ENCODE data around the gene CDH11.
A peak's percentile ranks its signal among the peaks of the same experiment; 100 is the strongest.

Gene CDH11

DNA sequence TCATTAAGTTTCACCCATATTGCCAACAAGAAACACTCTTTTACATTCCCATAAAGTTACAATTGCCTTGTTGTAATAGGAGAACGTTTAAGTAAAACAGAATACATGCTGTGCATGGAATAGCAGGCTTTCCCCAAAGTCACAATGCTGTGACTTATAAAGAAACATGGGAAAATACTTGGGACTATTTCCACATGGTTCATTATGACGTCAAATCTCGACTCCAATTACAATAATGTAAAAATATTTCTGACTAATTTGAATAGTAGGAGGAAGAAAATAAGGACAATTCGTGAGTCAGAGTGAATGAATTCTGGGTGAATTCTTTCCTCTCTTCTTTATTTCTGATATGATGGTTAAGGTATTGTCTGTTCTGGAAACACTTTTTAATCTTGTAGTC, 52.8 kb downstream of the CDH11 start:
- no peak for DNase-seq

DNA sequence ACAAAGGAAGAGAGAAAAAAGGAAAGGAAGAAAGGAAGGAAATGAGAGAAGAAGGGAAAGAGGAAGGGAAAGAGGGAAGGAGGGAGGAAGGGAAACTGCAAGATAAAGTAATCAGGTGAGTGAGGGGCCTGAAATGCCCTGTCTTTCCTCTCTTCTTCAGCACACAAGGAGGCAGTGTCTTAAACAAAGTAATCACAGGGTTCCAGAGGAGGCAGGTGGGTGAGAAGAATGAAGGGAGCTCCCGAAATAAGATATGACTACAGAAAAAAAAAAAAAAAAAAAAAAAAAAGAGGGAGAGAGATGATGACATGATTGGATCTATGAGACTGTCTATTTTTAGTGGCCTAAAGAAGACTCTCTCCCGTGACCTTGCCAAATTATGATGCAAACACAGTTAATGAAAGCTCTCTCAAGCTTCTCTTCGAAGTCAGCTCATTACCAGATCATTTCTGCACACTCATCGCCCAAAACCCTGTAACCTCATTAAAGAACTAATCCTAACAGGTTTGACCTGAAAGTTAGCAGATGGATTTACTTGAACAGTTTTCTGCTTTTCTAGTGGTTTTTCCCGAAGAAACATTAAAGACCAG, 53.6 kb downstream of the CDH11 start:
- no peak for DNase-seq

DNA sequence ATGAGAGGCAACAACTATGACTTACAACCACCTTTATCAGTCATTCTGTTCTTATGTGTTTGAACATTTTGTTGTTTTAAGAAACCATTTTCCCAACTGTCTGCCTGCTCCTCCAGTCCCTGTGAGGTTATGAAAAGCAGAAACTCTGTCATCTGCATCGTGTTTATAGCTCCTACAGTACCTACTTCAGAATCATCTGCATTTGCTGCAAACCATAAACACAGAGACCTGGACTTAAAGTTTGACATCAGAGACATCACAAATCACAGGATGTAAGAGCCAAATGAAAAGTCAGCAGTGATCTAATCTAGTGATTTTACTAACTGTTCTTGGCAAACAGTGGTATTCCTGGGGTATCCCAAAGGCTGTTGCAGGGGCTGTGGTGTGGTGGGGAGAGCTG, 55.2 kb downstream of the CDH11 start:
- DNase-seq, result no peak

DNA sequence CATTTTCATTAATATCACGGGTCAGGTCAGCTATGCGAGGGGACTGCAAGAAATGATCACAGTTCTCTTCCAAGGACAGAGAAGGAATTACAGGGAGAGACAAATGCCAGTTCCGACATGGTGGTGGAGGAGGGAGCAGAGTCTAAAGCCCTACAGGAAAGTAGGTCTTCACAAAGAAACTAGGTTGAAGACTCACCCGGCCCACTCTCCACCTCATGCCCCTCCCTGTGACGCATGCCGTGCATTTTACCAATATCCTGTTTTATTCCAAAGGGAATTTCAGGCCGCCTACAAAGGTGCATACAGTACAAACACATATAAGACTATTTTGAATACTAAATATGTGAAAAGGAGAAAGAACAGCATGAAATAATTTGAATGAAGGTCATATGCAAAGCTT, 56.8 kb downstream of the CDH11 start:
- DNase-seq, result no peak

DNA sequence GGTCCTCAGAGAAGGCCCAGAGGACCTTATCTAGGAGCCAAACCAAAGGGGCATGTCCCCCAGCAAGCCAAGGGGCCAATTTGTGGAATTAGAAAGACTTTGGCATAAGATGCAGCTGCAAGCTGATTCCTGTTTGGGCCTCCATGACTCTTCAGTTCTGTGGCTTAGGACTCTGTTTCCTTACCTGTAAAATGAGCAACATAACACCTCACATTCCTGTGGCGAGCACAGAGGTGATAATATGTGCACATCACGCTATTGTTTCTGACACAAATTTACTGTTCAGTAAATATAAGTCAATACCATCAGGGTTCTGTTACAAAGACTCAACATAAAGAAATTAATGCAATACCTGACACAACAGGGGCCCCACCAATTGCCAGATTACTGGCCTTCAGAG, 57.7 kb downstream of the CDH11 start:
- DNase-seq, result no peak

DNA sequence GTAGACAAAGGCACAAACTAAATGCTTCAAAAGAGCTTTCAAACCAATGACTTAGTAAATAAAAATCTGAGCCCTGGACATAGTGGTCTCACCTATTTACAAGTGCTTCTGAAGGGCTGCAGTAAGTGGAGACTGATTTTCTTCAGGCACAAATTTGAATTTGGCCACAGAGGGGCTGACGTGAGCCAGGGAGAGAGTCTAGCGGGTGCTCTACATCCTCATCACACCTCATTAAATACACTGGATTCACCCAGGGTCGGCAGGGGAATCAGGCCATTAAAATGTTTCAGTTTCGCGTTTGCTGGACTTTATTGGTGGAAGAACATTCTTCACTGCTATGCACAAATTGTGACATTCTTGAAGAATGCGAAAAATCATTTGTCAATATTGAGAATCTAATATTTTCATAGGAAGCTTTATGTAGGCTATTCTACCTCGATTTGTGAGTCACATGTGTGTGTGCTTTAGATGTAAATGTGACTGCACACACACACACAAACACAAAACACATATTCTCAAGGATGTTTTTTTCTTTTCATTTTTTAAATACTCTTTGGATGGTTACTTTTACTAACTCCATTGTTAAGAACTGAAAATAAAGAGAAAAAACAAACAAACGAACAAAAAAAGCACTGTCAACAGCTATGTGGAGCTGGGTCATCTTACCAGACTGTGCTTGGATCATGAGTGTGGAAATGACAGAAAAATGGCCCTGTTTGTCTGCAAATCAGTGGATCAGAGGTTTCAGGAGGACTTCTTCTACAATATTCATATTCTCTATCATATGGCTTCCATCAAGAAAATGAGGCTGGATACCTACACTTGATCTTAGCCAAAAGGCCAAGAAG, 58.9 kb downstream of the CDH11 start:
- peak; percentile 70 for DNase-seq

DNA sequence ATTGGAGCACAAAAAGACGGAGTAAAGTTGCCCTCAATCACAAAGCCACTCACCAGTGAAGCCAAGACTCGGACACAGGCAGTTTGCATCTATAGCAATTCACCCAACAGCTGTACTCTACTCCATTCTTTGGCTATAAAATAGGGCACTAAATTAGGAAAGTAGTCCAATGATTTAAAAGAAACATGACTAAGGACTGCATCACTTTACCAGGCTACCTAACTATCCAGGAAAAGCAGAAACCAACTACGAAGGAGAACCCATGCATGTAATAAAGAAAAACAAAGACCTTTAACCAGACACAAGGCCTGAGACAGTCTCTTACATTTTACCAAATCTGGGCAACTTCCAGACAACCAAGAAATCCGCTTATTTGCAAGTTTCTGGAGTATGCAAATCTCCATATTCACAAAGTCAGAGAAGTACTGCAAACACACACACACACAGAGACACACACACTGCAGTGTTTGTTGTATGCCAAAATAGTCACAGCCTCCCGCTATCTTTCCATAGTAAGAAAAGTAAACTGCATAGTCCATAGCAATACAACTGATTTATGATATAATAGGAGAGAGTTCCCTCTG, 59.8 kb downstream of the CDH11 start:
- DNase-seq, result peak; percentile 52

DNA sequence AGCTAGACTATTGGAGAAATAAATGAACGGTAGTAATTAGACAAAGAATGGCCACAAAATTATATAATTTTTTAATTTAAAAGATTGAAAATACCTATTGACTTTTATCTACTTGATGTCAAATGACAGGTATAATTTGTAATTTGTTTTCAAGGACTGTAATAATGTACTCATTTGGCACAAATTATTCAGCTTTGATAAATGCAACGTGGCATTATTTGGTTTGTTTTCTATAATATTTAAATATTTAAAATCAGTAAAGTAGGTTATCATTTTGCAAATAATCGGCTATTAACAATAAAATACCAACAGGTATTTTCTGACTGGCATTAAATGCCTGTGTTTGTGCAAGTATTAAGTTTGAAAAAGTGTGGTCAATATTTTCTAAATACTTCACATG, 60.6 kb downstream of the CDH11 start:
- no peak for DNase-seq

DNA sequence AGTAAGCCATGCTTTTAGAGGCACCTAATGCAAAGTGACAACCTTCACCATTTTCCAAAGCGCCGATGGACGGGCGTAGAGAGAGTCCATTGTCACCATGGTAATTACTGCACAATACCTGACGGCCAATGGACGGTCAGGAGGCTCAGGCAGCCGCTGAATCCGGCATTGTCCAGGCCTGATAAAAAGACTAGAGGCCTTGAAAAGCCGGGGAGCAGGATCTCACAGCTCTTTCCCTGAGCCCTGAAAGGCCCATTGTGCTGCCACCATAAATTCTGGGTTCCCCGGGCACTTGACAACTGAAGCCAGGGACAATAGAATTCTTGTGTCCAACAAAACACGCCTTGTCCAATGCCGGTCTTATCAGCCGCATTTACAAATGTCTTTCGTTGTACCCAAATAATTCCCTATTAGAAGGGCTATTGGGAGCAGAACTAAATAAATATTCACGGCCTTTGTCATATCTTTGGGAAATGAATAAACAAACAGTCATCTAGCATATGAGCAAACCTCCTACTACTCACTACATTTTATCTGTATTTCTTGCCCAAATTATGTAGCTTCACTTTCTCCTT, 62.4 kb downstream of the CDH11 start:
- peak; percentile 92 for DNase-seq

DNA sequence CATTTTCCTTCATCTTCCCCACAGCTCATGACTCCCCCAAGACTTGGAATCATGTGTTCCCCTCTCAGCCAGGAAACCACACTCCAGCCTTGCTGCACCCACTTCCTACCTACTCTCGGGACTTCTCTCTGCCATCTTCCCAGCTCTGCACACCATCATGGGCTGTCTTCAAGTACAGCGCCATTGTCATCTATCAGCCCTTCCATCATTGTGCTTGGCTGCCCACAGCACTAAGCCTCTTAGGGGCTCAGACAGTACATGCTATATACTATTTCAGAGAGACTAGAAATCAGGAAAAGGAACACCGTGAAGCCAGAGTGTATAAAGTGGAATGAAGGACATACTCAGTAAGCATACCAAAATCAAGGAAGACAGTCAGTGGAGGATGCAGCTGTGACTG, 64.7 kb downstream of the CDH11 start:
- no peak for DNase-seq

DNA sequence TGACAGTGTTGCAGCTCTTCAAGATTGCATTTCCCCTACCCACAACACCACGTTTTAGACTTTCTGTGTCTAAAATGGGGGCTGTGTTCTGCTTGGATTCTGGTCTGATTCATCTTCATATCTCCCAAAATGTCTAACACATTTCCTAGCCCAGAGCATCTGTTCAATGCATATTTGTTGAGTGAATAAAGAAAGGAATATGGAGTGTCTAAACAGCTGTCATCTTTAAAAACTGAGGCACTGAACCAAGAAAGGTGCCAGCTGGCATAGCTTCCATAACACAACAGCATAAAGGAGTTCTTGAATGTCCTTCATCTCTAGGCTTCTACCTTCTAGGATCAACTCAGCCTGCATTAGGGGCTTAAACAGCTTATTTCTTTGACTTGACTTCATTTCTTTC, 67.4 kb downstream of the CDH11 start:
- no peak for DNase-seq

DNA sequence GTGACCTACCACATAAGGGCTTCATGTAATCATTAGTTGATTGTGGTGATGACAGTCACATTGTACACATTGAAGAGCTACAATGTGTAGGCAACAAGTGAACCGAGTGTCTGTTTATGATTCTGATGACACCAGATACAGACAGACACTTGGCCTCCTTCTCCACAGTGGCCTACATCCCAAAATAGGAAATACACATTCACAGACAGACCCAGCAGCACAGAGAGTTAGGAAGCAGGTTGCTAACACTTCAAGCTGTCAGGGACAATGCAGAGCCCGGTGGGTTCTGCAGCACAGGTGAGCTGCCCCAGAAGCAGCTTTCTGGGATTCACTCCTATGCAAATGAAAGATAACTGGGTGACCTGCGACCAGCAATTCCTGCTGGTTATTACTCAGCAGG, 72.2 kb downstream of the CDH11 start:
- no peak for DNase-seq

DNA sequence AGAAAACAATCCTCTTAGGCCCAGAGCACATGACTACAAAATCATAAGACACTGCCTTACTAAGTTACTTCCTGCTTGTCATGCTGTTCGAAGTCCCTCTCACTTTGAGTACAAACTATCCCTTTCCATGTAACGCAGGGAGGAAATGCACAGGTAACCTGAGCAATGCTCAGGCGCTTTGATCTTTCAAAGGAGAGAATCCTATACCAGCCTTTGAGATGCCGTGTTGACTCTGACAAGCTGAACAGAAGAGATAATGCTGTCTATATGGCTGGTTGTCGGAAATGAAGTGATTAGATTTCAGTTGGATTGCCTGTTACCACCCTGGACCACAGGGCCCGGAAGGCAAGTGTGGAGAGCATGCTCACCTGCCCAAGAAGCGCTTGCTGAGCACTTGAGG, 75.9 kb downstream of the CDH11 start:
- DNase-seq, result no peak

DNA sequence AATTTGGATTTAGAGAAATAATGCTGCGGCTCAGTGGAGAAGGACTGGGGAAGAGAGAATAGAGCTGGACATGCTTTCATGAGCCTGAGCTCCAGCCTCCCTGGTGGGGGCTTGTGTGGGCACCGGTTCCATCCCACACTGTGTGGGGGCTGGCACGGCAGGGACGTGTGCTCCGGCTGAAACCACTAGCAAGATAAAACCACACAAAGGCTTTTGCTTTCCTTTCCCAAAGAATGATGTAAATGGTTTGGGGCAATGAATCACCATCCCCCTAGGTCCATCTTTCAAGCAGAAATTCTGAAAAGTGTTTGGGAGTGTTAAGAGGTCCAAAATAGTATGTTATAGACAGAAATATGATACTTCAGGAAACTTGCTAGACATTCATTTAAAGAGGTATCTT, 77.0 kb downstream of the CDH11 start:
- no peak for DNase-seq

DNA sequence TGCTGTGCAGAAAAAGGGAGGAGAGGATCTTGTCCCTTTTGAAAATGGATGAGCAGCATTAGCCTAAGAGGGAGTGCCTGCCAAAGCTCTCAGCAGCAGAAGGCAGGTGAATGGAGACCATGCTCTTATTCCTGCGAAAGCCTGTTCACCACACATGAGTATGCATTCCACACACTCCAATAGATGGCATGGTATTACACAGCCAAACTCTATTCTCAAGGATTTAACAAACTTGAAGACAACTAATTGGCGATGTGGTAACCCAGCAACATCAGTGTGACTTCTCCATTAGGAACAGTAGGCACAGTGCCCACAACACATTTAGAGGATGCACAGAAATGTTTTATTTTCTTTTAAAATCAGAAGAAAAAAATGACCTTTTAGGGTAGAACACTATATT, 77.8 kb downstream of the CDH11 start:
- DNase-seq, result no peak

DNA sequence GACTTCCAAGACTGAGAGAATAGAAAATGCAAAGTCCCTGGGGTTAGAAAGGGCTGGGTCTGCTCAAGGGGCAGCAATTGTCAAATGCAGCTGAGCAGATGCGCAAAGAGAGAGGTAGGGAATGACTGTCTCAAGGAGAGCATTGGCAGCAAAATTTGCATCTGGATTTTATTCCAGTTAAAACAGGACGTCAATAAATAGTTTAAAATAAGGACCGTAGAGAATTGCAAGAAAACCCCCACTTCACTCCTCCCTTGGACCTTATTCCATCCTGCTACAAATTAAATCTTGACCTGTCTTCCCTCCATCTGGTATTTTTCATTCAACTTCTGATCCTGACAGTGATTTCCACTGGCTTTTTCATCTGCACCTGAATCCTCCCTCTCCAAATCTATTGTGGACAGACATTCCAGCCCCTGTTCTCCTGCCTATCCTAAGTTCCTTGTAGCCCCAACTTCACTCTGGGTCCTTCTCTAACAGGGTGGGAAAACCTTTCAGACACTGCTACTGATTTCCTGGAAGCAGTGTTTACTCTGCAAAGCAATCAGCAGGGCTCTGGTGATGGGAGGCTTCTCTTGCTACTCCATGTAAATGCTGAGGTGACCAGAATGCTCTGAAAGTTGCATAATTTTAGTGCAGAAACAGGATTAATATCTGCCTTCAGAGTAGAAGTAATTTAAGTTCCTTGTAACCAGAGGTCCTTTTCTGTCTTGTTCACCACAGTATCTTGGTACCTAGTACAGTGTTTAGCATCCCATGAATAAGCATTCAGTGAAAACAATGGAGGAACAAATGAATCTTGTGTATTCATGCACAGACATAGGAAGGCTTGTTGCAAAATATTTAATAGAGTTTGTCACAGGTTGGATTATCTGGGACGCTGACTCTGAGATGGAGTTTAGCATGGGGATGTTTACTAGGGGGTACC, 79.2 kb downstream of the CDH11 start:
- no peak for DNase-seq

DNA sequence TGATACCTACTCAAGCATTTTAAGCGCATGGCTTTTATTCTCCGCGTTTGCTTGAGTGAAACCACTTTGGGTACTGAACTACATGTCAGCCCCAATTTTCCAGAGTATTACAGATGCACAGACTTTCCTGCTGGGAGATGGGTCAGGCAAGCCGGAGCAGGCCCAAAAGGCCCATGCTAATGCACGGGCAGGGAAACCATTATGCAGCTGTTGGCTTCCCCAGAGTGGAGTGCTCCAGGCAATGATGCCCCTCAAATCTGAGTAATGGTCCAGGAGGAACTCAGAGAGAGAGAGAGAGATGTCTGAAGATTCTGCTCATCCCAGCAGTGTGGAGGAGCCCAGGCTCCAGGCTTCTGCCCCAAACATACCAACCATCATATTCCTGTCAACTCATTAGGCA, 80.2 kb downstream of the CDH11 start:
- DNase-seq, result no peak

DNA sequence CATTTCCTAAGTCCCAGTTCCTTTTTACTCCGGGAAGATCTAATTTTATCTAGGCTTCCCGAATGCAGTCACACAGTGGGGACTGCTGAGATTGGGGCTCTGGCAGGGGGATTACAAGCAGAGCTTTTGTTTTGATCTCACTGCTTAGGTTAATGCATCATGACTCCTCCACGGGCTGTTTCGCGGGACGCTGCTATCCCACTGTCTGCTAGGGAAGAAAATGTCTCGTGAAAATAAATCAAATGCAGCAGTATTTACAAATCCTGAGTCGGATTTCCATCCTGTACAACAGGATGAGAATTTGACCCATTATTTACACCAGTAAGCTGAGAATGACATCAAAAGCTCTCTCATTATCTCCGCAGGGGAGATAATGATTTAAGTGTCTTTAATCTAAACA, 83.8 kb downstream of the CDH11 start:
- no peak for DNase-seq

DNA sequence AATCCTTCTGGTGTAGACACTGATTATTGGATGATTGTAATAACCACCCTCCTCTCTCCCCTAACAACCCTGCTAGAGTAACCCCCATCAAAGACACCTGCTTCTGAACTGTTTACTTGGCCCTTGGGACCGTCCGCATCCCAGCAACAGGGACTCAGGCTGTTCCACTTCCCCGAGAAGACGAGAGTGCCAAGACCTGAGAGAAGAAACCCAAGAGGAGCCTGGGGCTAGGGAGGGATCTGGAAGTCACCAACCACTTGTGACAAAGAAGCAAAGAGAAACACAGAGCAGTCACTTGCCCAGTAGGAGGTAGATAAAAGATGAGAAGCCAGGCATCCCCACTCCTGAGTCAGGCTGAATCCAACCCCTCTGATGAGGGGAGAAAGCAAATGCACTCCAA, 84.3 kb downstream of the CDH11 start:
- DNase-seq, result peak; percentile 25

DNA sequence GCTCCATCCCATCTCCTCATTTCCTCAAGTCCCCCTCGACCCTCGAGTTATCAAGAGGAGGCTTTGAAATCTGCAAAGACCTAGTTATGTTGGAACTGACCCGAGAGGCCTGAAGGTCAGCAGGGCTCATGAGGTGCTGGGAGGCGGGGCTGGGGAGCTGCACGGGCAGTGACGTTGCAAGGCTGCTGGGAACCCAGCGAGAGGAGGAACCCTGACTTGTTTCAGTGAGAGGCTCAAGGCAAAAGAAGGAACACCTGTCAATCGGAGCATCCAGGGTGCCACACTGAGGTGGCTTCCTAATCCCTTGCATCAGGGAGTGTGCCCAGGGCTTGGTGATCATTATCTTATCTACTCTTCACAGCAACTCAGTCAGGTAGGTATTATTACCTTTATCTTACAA, 86.9 kb downstream of the CDH11 start:
- DNase-seq, result no peak

DNA sequence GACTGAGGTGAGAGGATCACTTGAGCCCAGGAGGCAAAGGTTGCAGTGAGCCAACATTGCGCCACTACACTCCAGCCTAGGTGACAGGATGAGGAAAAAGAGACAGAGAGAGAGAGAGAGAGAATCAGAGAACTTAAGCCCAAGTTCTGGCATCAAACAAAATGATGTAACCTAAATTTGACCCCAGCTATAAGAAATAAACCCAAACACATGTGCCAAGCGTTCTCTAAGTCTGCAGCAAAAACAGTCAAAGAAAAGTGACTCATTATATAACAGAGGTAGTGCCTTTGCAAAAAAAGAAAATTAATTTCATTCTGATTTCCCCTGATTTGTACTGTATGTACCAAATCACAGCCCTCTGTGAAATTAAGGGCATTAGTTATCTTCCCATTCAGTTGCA, 89.5 kb downstream of the CDH11 start:
- DNase-seq, result no peak

DNA sequence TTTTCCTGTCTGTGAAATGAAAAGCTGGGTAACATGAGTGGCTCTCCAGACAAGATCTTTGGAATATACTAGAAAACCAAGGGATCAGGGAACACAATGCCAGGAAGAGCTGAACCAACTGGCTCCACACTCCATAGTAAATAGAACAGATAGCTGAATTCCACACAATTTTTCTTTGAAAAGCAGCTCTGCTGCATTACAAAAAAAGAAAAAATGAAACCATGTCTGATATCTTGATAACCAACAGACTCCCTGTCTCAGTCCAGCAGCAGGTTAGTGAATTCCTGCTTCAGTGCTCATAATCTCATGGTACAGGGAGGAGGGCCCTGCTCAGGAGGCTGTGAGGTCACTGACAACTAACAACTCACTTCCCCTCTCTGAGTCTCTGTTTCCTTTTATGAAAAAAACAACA, 97.1 kb downstream of the CDH11 start:
- no peak for DNase-seq

DNA sequence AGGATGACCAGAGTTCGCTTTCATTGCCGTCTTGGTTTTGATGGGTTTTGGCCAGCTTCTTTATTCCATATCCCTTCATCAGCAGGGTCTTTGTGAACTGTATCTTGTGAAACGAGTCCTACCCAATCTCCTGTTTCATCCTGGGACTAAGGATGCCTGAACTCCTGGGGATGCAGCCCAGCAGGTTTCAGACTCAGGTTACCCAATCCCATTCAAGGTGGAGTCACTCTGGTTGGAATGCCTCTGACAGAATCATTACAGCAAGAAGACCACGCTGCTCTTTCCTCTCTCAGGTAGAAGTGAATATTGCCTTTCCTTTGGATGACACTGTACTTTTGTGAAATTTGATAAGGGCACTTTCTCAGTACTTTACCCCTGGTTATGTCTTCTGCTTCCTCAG, 98.1 kb downstream of the CDH11 start:
- no peak for DNase-seq
